PC-3 (cell line): ENCODE results near the gene JCHAIN. TPM values are rescaled to one million over a fixed set of nuclear protein-coding genes. Genes with fewer than 3 reads are reported as not detected.

Experiments used
- ATAC-seq: fragments of 200-7000 bp; cut with Tn5 transposase; 2 replicates; pipeline ENCODE4 v1.9.1; 2020; ENCODE audit warnings: mild to moderate bottlenecking, moderate library complexity
- BruUV-seq: library from RNA; stranded (reverse); fragments of 400-500 nt; replicated peaks from 2 replicates; lab custom pipeline; 2021; lab: Mats Ljungman, UMichigan
- CTCF ChIA-PET: fragments of 300-600 bp; sonication (Branson Sonifier 250); formaldehyde crosslinking; loops from one replicate; lab custom pipeline; 2022; ENCODE audit warnings: antibody characterized with exemption; lab: Charles Lee
- POLR2A ChIA-PET: fragments of 300-600 bp; sonication (Branson Sonifier 250); formaldehyde crosslinking; loops from one replicate; lab custom pipeline; 2022; ENCODE audit warnings: antibody characterized with exemption; ENCODE audit not compliant: unreplicated experiment; lab: Charles Lee
- DNase-seq: peaks from one replicate; pipeline ENCODE4 v3.0.0-alpha.2; 2015
- H2AFZ ChIP-seq: fragments of 300-600 bp; sonication (generic); 2 replicates; pipeline ENCODE4 v1.6.0; 2016; ENCODE audit warnings: antibody characterized with exemption, low read length
- H3F3A ChIP-seq: fragments of 300-600 bp; sonication (generic); one replicate; pipeline ENCODE4 v1.6.0; 2017; ENCODE audit warnings: antibody characterized with exemption, low read length, control low read depth, mild to moderate bottlenecking; ENCODE audit not compliant: unreplicated experiment
- H3K27ac ChIP-seq: fragments of 300-600 bp; sonication (generic); 2 replicates; pipeline ENCODE4 v1.5.1; 2016; ENCODE audit warnings: mild to moderate bottlenecking, low read length
- H3K27me3 ChIP-seq: fragments of 300-600 bp; sonication (generic); 2 replicates; pipeline ENCODE4 v1.6.1; 2016; ENCODE audit warnings: low read length, mixed read lengths
- H3K36me3 ChIP-seq: fragments of 300-600 bp; sonication (generic); 2 replicates; pipeline ENCODE4 v1.6.1; 2016; ENCODE audit warnings: low read depth, mixed run types, low read length, mixed read lengths
- H3K4me1 ChIP-seq: fragments of 300-600 bp; sonication (generic); 2 replicates; pipeline ENCODE4 v1.5.1; 2016; ENCODE audit warnings: low read length; ENCODE audit not compliant: insufficient read depth
- H3K4me2 ChIP-seq: fragments of 300-600 bp; sonication (generic); 2 replicates; pipeline ENCODE4 v1.6.0; 2016; ENCODE audit warnings: low read length
- H3K4me3 ChIP-seq: fragments of 300-600 bp; sonication (generic); 2 replicates; pipeline ENCODE4 v1.5.1; 2016; ENCODE audit warnings: mild to moderate bottlenecking, low read length, mixed read lengths
- H3K79me2 ChIP-seq: fragments of 300-600 bp; sonication (generic); 2 replicates; pipeline ENCODE4 v1.6.1; 2017; ENCODE audit warnings: low read length, mixed read lengths
- H3K9ac ChIP-seq: fragments of 300-600 bp; sonication (generic); 2 replicates; pipeline ENCODE4 v1.6.0; 2016; ENCODE audit warnings: mild to moderate bottlenecking, low read length
- H3K9me2 ChIP-seq: fragments of 300-600 bp; sonication (generic); replicated peaks from 2 replicates; pipeline ENCODE4 v1.6.1; 2016; ENCODE audit warnings: mixed run types, low read length, mixed read lengths
- H3K9me3 ChIP-seq: fragments of 300-600 bp; sonication (generic); 2 replicates; pipeline ENCODE4 v1.6.1; 2016; ENCODE audit warnings: low read length, mixed read lengths
- H4K20me1 ChIP-seq: fragments of 300-600 bp; sonication (generic); 2 replicates; pipeline ENCODE4 v1.6.1; 2016; ENCODE audit warnings: low read length, mixed read lengths
- CTCF ChIP-seq: fragments of 300-600 bp; sonication (generic); conservative IDR thresholded peaks from 2 replicates; pipeline ENCODE4 v1.5.1; 2017; ENCODE audit warnings: antibody characterized with exemption, low read depth, mild to moderate bottlenecking, low read length
- EZH2 ChIP-seq: fragments of 300-600 bp; sonication (generic); IDR thresholded peaks from one replicate; pipeline ENCODE4 v1.6.1; 2017; ENCODE audit warnings: antibody characterized with exemption, mild to moderate bottlenecking, low read length; ENCODE audit not compliant: unreplicated experiment
- EZH2phosphoT487 ChIP-seq: fragments of 300-600 bp; sonication (generic); IDR thresholded peaks from 2 replicates; pipeline ENCODE4 v1.6.1; 2018; ENCODE audit warnings: mild to moderate bottlenecking, antibody characterized with exemption, low read length, borderline replicate concordance
- intact Hi-C: fragments of 100-400 bp; cut with micrococcal nuclease; formaldehyde crosslinking; loops from 2 replicates; pipeline ENCODE4 v1.9.0; 2023
- total RNA-seq: library from RNA; depleted of rRNA; stranded (reverse); fragments of >200 nt; gene quantifications from 2 replicates; pipeline ENCODE4 v1.2.3, GENCODE V29; 2014

Gene JCHAIN
- total RNA-seq, 1 experiment from 2014 or later: not detected

- no peak for DNase-seq
- Histone ChIP-seq H3K27me3 (no peaks in the 10 kb centered on the region), H3K4me2 (peak overlapping the region; percentile 90), H2AFZ (peak overlapping the region; percentile 81), H3K9ac (peak overlapping the region; percentile 93), H4K20me1 (no peaks in the 10 kb centered on the region), H3K79me2 (peaks cover 40% of the 10 kb centered on the region), H3K9me2 (no peaks in the 10 kb centered on the region), H3K4me3 (peak overlapping the region; percentile 83), H3K9me3 (no peaks in the 10 kb centered on the region), H3K36me3 (no peaks in the 10 kb centered on the region), H3K4me1 (peaks cover 29% of the 10 kb centered on the region), H3K27ac (peak overlapping the region; percentile 78), H3F3A (peaks cover 11% of the 10 kb centered on the region)
- no TSS peak for BruUV-seq
- intact Hi-C loops: loop anchor here (1.0 to 10.0 kb wide), 5 partner anchors 17 to 227 kb away; partner anchors contain the start of genes GRSF1, MOB1B and UTP3
- CTCF ChIA-PET: interaction anchor here (1.0 kb wide), 1 partner anchor 16 kb away, joined by 3 read pairs; no protein-coding TSS in a partner anchor
- ATAC-seq: peak; percentile 15
- POLR2A ChIA-PET: interaction anchor here (0.5 kb wide), 1 partner anchor 38 kb away, joined by 5 read pairs; no protein-coding TSS in a partner anchor
- TF ChIP-seq EZH2phosphoT487 (no peak), EZH2 (no peak), CTCF (no peak)
Observed at GRCh38 chr4:70704931-70705182, 38.5 kb upstream of the JCHAIN start.

DNA sequence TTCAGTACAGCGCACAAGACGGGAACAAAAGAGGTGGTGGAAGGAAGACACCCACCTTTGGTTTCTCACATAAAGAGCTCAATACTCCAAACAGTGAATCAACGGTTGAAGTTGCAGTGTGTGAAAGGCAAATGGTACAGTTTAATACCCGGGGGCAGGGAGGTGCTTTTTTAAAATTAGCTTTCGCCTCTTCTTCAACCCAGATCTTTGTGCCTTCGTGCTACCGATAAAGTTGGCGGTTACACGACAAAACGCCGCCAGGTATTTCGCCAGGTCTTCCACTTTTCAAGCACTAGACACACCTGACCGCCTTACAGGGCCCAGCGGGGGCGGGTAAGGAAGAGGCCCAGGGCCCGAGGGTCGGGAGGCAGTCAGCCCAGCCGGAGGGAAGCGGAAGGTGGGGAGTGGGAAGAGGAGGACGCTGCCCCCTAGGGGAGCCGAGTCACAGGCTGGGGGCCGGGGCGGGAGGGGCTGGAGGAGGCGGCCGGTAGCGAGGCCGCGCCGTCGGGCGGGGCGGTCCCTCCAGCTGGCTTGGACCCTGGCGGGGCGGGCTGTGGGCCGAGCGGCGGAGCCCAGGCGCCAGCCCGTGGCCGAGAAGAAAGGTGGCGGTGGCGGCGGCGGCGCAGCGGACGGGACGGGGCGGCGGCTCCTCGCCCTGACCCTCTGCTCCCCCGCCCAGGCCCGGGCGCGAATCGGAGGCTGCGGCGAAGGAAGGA, 38.1 kb upstream of the JCHAIN start:
- H3F3A ChIP-seq: peaks cover 11% of the 10 kb centered on the region
- TF ChIP-seq EZH2phosphoT487: no peak
- peak; percentile 52 for TF ChIP-seq CTCF
- ATAC-seq (peak; percentile 50), DNase-seq (peak; percentile 81)
- H3K79me2 ChIP-seq: peaks cover 36% of the 10 kb centered on the region
- H3K9me2 ChIP-seq: no peaks in the 10 kb centered on the region
- peak overlapping the region; percentile 78 for H3K27ac ChIP-seq
- H3K27me3 ChIP-seq: no peaks in the 10 kb centered on the region
- ChIA-PET POLR2A (interaction anchor here (0.5 to 1.0 kb wide), 5 partner anchors 19 to 198 kb away, joined by 3 to 11 read pairs (median 4); partner anchors contain the start of gene MOB1B), CTCF (interaction anchor here (0.6 to 1.8 kb wide), 5 partner anchors 15 to 135 kb away, joined by 3 to 11 read pairs (median 3); no protein-coding TSS in a partner anchor)
- H3K4me3 ChIP-seq: peak overlapping the region; percentile 83
- H3K9me3 ChIP-seq: no peaks in the 10 kb centered on the region
- H3K4me1 ChIP-seq: peaks cover 24% of the 10 kb centered on the region
- H4K20me1 ChIP-seq: no peaks in the 10 kb centered on the region
- intact Hi-C loops: loop anchor here (1.0 to 10.0 kb wide), 4 partner anchors 16 to 200 kb away; partner anchors contain the start of genes GRSF1, MOB1B and UTP3
- peak overlapping the region; percentile 93 for H3K9ac ChIP-seq
- TSS peak; percentile 88 for BruUV-seq
- peak overlapping the region; percentile 90 for H3K4me2 ChIP-seq
- H3K36me3 ChIP-seq: no peaks in the 10 kb centered on the region
- H2AFZ ChIP-seq: peak overlapping the region; percentile 81
